ENCODE results near the gene HCN2.

Gene HCN2

DNA sequence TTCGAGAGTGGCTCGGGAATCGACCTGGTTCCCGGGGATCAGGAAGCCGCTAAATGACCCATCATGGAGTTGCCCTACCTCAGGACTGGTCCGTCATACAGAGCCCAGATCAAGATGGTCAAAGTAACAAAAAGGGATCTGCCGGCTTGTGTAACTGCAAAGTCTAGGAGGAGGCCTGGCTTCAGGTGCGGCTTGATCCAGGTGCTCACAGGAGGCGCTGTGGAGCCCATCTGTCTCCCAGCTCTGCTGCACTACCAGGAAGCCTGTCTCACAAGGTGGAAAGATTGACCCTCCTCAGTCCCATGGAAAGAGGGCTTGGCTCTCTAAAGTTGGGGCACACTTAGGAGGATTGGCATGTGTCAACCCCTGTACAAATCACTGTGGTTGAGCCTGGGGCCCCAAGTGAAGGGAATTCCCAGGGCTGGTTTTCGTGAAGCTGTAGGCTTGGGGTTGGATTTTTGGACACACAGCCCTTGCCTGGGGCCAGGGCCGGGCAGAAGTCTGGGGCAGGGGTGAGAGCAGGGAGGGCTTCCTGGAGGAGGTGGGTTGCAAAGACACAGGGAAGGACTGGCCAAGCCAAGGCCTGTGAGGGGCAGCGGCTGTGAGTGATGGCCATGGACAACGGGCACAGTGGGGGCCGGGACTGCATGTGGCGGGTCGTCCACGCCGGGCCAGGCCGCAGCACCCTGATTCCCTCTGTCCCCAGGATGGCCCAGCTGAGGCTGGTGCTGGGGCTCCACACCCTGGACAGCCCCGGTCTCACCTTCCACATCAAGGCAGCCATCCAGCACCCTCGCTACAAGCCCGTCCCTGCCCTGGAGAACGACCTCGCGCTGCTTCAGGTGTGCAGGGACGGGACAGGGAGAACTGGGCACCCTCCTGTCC is 41.6 kb upstream of the HCN2 start:
- TF ChIP-seq, protein P1, sequence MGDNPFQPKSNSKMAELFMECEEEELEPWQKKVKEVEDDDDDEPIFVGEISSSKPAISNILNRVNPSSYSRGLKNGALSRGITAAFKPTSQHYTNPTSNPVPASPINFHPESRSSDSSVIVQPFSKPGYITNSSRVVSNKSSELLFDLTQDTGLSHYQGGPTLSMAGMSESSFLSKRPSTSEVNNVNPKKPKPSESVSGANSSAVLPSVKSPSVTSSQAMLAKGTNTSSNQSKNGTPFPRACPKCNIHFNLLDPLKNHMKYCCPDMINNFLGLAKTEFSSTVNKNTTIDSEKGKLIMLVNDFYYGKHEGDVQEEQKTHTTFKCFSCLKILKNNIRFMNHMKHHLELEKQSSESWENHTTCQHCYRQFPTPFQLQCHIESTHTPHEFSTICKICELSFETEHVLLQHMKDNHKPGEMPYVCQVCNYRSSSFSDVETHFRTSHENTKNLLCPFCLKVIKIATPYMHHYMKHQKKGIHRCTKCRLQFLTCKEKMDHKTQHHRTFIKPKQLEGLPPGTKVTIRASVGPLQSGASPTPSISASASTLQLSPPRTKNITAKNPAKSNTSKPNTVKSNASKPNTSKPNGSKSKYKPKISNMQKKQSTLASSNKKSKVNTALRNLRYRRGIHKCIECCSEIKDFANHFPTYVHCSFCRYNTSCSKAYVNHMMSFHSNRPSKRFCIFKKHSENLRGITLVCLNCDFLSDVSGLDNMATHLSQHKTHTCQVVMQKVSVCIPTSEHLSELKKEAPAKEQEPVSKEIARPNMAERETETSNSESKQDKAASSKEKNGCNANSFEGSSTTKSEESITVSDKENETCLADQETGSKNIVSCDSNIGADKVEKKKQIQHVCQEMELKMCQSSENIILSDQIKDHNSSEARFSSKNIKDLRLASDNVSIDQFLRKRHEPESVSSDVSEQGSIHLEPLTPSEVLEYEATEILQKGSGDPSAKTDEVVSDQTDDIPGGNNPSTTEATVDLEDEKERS (tag by site-specific recombination; IDR thresholded peaks at IDR 0.05): 0 out of 2 replicates have a peak, but pooled peaks have one; percentile 58
- TF ChIP-seq ZNF521 (tag by site-specific recombination; IDR thresholded peaks at IDR 0.05) (no peak), ZNF639 (tag by site-specific recombination; IDR thresholded peaks at IDR 0.05) (no peak)
- no peaks in the 10 kb centered on the region for H3K9me3 ChIP-seq (ENCODE audit: control insufficient read depth, insufficient read depth, low read depth, low read length)
- POLR2A ChIA-PET: no interaction called here
- CTCF ChIA-PET: no interaction called here
- H3K27ac ChIP-seq (ENCODE audit: extremely low read depth, low read depth, low read length): no peak overlapping the region
- H3K4me3 ChIP-seq (ENCODE audit: low read depth, low read length): no peak overlapping the region
- no peaks in the 10 kb centered on the region for H3K4me1 ChIP-seq (ENCODE audit: control insufficient read depth, insufficient read depth, low read length)
- H3K36me3 ChIP-seq (ENCODE audit: control insufficient read depth in 2 of 2, insufficient read depth in 1 of 2, low read length in 2 of 2): no peaks in the 10 kb centered on the region

GRCh38 chr19:548886-549830 is 40.5 kb upstream of the HCN2 start:
- ChIA-PET POLR2A (no interaction called here), CTCF (interaction anchor here (1.2 kb wide), 1 partner anchor 38 kb away, joined by 3 read pairs; no protein-coding TSS in a partner anchor)
- Histone ChIP-seq H3K9me3 (ENCODE audit: control insufficient read depth, insufficient read depth, low read depth, low read length) (no peaks in the 10 kb centered on the region), H3K27ac (ENCODE audit: extremely low read depth, low read depth, low read length) (no peak overlapping the region), H3K36me3 (ENCODE audit: control insufficient read depth in 2 of 2, insufficient read depth in 1 of 2, low read length in 2 of 2) (no peaks in the 10 kb centered on the region), H3K4me1 (ENCODE audit: control insufficient read depth, insufficient read depth, low read length) (no peaks in the 10 kb centered on the region), H3K4me3 (ENCODE audit: low read depth, low read length) (no peak overlapping the region)
- TF ChIP-seq ZNF248 (tag by site-specific recombination; IDR thresholded peaks at IDR 0.05) (no peak), EGR2 (tag by site-specific recombination; IDR thresholded peaks at IDR 0.05; ENCODE audit: low read depth) (no peak), ZNF654 (tag by site-specific recombination; IDR thresholded peaks at IDR 0.05; ENCODE audit: low read depth) (no peak), ZNF621 (tag by site-specific recombination; IDR thresholded peaks at IDR 0.05) (no peak), ZNF610 (tag by site-specific recombination; IDR thresholded peaks at IDR 0.05; ENCODE audit: borderline replicate concordance) (no peak), ZNF518A (tag by site-specific recombination; conservative IDR thresholded peaks at IDR 0.05; ENCODE audit: low read depth) (no peak), ZXDB (tag by site-specific recombination; IDR thresholded peaks at IDR 0.05) (no peak)
- TF ChIP-seq, protein P2, sequence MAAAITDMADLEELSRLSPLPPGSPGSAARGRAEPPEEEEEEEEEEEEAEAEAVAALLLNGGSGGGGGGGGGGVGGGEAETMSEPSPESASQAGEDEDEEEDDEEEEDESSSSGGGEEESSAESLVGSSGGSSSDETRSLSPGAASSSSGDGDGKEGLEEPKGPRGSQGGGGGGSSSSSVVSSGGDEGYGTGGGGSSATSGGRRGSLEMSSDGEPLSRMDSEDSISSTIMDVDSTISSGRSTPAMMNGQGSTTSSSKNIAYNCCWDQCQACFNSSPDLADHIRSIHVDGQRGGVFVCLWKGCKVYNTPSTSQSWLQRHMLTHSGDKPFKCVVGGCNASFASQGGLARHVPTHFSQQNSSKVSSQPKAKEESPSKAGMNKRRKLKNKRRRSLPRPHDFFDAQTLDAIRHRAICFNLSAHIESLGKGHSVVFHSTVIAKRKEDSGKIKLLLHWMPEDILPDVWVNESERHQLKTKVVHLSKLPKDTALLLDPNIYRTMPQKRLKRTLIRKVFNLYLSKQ (tag by site-specific recombination; IDR thresholded peaks at IDR 0.05; ENCODE audit: borderline replicate concordance): no peak
